ENCODE data around the gene UNC13B. TPM values are rescaled to one million over a fixed set of nuclear protein-coding genes. Genes with fewer than 3 reads are reported as not detected.

UNC13B gene
- total and polyA plus RNA-seq, 2 experiments from 2014 or later, result 7.1 to 24.3 TPM

DNA sequence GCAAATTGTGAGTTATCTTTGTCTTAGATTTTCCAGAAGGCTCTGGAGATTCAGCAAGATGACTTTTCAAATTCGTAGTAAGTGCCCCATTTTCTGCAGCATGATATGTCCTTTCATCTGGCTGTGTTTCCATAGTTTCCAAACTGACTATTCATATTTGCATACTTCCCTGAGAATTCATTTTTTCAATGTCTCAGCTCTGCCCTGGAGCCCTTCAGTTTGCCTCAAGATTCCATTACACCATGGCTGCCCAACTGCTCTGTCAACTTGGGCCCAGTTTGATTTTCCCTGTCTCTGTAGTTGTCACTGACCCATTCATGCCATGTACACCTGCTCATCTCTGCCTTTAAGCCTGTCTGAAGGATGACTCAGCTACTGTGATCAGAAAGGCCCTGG, 233.9 kb downstream of the UNC13B start:
- Histone ChIP-seq H4K20me1 (ENCODE audit: insufficient read depth, poor library complexity, severe bottlenecking) (no peaks in the 10 kb centered on the region), H2AFZ (no peak overlapping the region), H3K4me3 (no peak overlapping the region), H3K4me1 (ENCODE audit: insufficient read depth) (no peaks in the 10 kb centered on the region), H3K27ac (no peak overlapping the region), H3K27me3 (no peaks in the 10 kb centered on the region), H3K9me3 (ENCODE audit: low read depth) (no peaks in the 10 kb centered on the region), H3K79me2 (no peaks in the 10 kb centered on the region), H3K9me2 (replicated peaks; ENCODE audit: insufficient read depth) (no peaks in the 10 kb centered on the region), H3K4me2 (no peak overlapping the region), H3K36me3 (replicated peaks; ENCODE audit: insufficient read depth, low read depth) (no peaks in the 10 kb centered on the region)
- DNase-seq (ENCODE audit: low spot score), result no peak
- WGBS (ENCODE audit: low lambda C conversion rate, missing lambda C conversion rate), result 86% methylated on average over 1 of the region's 1 CpG
- TF ChIP-seq, protein P1, sequence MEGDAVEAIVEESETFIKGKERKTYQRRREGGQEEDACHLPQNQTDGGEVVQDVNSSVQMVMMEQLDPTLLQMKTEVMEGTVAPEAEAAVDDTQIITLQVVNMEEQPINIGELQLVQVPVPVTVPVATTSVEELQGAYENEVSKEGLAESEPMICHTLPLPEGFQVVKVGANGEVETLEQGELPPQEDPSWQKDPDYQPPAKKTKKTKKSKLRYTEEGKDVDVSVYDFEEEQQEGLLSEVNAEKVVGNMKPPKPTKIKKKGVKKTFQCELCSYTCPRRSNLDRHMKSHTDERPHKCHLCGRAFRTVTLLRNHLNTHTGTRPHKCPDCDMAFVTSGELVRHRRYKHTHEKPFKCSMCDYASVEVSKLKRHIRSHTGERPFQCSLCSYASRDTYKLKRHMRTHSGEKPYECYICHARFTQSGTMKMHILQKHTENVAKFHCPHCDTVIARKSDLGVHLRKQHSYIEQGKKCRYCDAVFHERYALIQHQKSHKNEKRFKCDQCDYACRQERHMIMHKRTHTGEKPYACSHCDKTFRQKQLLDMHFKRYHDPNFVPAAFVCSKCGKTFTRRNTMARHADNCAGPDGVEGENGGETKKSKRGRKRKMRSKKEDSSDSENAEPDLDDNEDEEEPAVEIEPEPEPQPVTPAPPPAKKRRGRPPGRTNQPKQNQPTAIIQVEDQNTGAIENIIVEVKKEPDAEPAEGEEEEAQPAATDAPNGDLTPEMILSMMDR (IDR thresholded peaks at IDR 0.05; ENCODE audit: poor library complexity), result no peak
- TF ChIP-seq EZH2phosphoT487 (IDR thresholded peaks at IDR 0.05; ENCODE audit: low read depth, severe bottlenecking, unreplicated experiment), result no peak
- no peak for TF ChIP-seq EZH2 (IDR thresholded peaks at IDR 0.05; ENCODE audit: borderline replicate concordance)

DNA sequence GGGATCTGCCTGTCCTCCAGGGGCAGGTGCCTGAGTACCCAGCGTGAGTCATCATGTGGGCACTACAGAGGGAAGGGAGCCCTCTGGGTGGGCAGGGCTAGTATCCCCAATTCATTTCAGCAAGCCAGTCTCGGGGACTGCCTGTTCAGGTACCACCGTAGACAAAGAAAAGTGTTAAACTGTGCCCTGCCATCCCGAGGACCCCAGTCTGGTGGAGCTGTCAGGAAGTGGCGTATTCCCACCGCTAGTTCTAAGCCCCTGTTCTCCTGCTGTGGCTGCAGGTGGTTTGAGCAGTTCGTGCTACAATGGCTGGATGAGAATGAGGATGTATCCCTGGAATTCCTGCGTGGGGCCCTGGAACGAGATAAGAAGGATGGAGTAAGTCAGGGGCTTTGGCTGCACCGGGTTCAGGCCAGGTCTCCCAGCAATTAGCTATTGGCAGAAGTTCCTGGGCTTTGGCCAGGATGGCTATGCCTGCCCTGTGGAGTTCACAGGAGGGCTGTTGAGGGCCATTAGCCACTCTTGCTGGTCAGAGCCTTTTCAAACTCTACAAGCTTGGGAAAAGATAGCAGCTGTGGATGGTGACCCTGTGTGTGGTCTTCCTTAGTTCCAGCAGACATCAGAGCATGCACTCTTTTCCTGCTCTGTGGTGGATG, 234.9 kb downstream of the UNC13B start:
- Histone ChIP-seq H3K27me3 (no peaks in the 10 kb centered on the region), H3K9me3 (ENCODE audit: low read depth) (no peaks in the 10 kb centered on the region), H3K4me1 (ENCODE audit: insufficient read depth) (no peaks in the 10 kb centered on the region), H3K4me3 (no peak overlapping the region), H3K9me2 (replicated peaks; ENCODE audit: insufficient read depth) (no peaks in the 10 kb centered on the region), H3K27ac (no peak overlapping the region), H2AFZ (no peak overlapping the region), H3K36me3 (replicated peaks; ENCODE audit: insufficient read depth, low read depth) (no peaks in the 10 kb centered on the region), H3K79me2 (no peaks in the 10 kb centered on the region), H3K4me2 (no peak overlapping the region), H4K20me1 (ENCODE audit: insufficient read depth, poor library complexity, severe bottlenecking) (no peaks in the 10 kb centered on the region)
- 90% methylated on average over 10 of the region's 10 CpGs for WGBS (ENCODE audit: low lambda C conversion rate, missing lambda C conversion rate)
- TF ChIP-seq EZH2phosphoT487 (IDR thresholded peaks at IDR 0.05; ENCODE audit: low read depth, severe bottlenecking, unreplicated experiment) (no peak), EZH2 (IDR thresholded peaks at IDR 0.05; ENCODE audit: borderline replicate concordance) (no peak)
- TF ChIP-seq, protein P1 (IDR thresholded peaks at IDR 0.05; ENCODE audit: poor library complexity), result no peak
- DNase-seq (ENCODE audit: low spot score), result no peak

DNA sequence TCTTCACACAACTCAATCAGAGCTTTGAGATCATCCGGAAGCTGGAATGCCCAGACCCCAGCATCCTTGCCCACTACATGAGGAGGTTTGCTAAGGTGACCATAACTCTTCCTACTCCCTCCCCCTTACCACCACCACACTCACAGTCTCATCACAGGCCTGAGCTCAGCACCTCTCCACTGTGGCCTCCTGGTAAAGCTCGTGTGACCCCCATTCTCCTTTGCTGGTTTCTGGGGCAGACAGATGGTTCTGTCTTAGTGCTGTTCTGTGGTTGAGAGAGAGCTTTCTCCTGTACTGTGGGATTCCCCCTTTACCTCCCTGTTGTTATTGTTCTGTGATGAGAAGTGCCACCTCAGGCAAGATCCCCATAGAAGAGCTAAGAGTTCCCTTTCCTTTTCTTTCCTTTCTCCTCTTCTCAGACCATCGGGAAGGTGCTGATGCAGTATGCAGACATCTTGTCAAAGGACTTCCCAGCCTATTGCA, 235.4 kb downstream of the UNC13B start:
- no peak overlapping the region for H2AFZ ChIP-seq
- no peak overlapping the region for H3K4me2 ChIP-seq
- H4K20me1 ChIP-seq (ENCODE audit: insufficient read depth, poor library complexity, severe bottlenecking), result no peaks in the 10 kb centered on the region
- no peaks in the 10 kb centered on the region for H3K36me3 ChIP-seq (replicated peaks; ENCODE audit: insufficient read depth, low read depth)
- no peak overlapping the region for H3K4me3 ChIP-seq
- H3K4me1 ChIP-seq (ENCODE audit: insufficient read depth), result no peaks in the 10 kb centered on the region
- H3K9me2 ChIP-seq (replicated peaks; ENCODE audit: insufficient read depth), result no peaks in the 10 kb centered on the region
- H3K27ac ChIP-seq, result no peak overlapping the region
- H3K27me3 ChIP-seq, result no peaks in the 10 kb centered on the region
- no peaks in the 10 kb centered on the region for H3K79me2 ChIP-seq
- WGBS (ENCODE audit: low lambda C conversion rate, missing lambda C conversion rate), result 93% methylated on average over 3 of the region's 3 CpGs
- TF ChIP-seq EZH2 (IDR thresholded peaks at IDR 0.05; ENCODE audit: borderline replicate concordance) (no peak), EZH2phosphoT487 (IDR thresholded peaks at IDR 0.05; ENCODE audit: low read depth, severe bottlenecking, unreplicated experiment) (no peak)
- TF ChIP-seq, protein P1 (IDR thresholded peaks at IDR 0.05; ENCODE audit: poor library complexity), result no peak
- no peak for DNase-seq (ENCODE audit: low spot score)
- no peaks in the 10 kb centered on the region for H3K9me3 ChIP-seq (ENCODE audit: low read depth)
